Vagina (tissue), 2 donors: ENCODE results near the gene SCO2. TPM values are rescaled to one million over a fixed set of nuclear protein-coding genes. Genes with fewer than 3 reads are reported as not detected.

Experiments used
- DNase-seq, 2 donors: peaks; one replicate each; pipeline ENCODE4 v3.0.0-alpha.2; 2017; ENCODE audit errors: extremely low spot score in 2 of 2
- H3K27ac ChIP-seq: fragments of 200-600 bp; sonication (generic); one replicate; pipeline ENCODE4 v1.5.1; 2019
- H3K27me3 ChIP-seq: fragments of 200-600 bp; sonication (generic); one replicate; pipeline ENCODE4 v1.5.1; 2019
- H3K36me3 ChIP-seq, 2 donors: fragments of 200-600 bp; sonication (generic); one replicate each; pipeline ENCODE4 v1.5.1; 2017 to 2019
- H3K4me1 ChIP-seq: fragments of 200-600 bp; sonication (generic); one replicate; pipeline ENCODE4 v1.5.1; 2019
- H3K4me3 ChIP-seq, 2 donors: fragments of 200-600 bp; sonication (generic); 1 replicate in 1 of 2; 2 replicates in 1 of 2; pipeline ENCODE4 v1.5.1; 2016 to 2019
- H3K9me3 ChIP-seq: fragments of 200-600 bp; sonication (generic); one replicate; pipeline ENCODE4 v1.5.1; 2019
- CTCF ChIP-seq, 3 experiments: fragments of 450-650 bp in 2 of 3; fragments of 200-600 bp in 1 of 3; sonication (generic) in 1 of 3; IDR thresholded peaks; one replicate each; pipeline ENCODE4 v1.5.1; 2017 to 2019; ENCODE audit warnings: antibody characterized with exemption in 3 of 3, mild to moderate bottlenecking in 2 of 3, moderate library complexity in 2 of 3
- POLR2A ChIP-seq, 2 donors: fragments of 450-650 bp; IDR thresholded peaks; one replicate each; pipeline ENCODE4 v1.6.1; 2017; ENCODE audit warnings: antibody characterized with exemption in 2 of 2, mild to moderate bottlenecking in 2 of 2, moderate library complexity in 2 of 2
- POLR2AphosphoS5 ChIP-seq, 2 donors: sonication (generic); formaldehyde crosslinking; IDR thresholded peaks; one replicate each; pipeline ENCODE4 v1.9.0; 2017; ENCODE audit warnings: antibody characterized with exemption in 2 of 2, mild to moderate bottlenecking in 2 of 2, low read depth in 1 of 2; ENCODE audit not compliant: insufficient read depth in 1 of 2
- intact Hi-C: fragments of 100-400 bp; cut with DNase I; formaldehyde crosslinking; loops from one replicate; pipeline ENCODE4 v1.15.1; 2023
- total RNA-seq: library from RNA; depleted of rRNA; stranded (reverse); fragments of >200 nt; gene quantifications from one replicate; pipeline ENCODE4 v1.2.3, GENCODE V29; 2016

Gene SCO2
- total RNA-seq, 1 donor from 2014 or later, result 25.0 TPM

GRCh38 chr22:50507421-50507990, 17.9 kb downstream of the SCO2 start, which contains the start of gene LMF2:
LMF2 (minus strand) TSS chr22:50507702; CDS start chr22:50507675, 27 bp downstream.
- intact Hi-C loops, result loop anchor here (5.0 kb wide), 1 partner anchor 570 kb away; no protein-coding TSS in a partner anchor
- peak within 1 kb of the TSS; percentile 90 for H3K27ac ChIP-seq
- peaks cover 0 to 31% of the 10 kb centered on the region in 2 donors for H3K36me3 ChIP-seq
- H3K27me3 ChIP-seq, result no peaks in the 10 kb centered on the region
- DNase-seq, result no peak
- H3K9me3 ChIP-seq, result no peaks in the 10 kb centered on the region
- TF ChIP-seq POLR2AphosphoS5 (IDR thresholded peaks at IDR 0.05; ENCODE audit: insufficient read depth in 1 of 2, low read depth in 1 of 2) (peak in 1 of 2 donors; percentile 68), POLR2A (IDR thresholded peaks at IDR 0.05) (peak in 1 of 2 donors; percentile 20), CTCF (IDR thresholded peaks at IDR 0.05) (no peak)
- peak within 1 kb of the TSS; percentile 76 to 98 for H3K4me3 ChIP-seq
- H3K4me1 ChIP-seq, result peaks cover 49% of the 10 kb centered on the region

- intact Hi-C loops, result loop anchor here (5.0 kb wide), 1 partner anchor 570 kb away; no protein-coding TSS in a partner anchor
- Histone ChIP-seq H3K27ac (peak overlapping the region; percentile 90), H3K36me3 (peaks cover 0 to 31% of the 10 kb centered on the region in 2 donors), H3K4me3 (peak overlapping the region; percentile 63 to 98), H3K27me3 (no peaks in the 10 kb centered on the region), H3K9me3 (no peaks in the 10 kb centered on the region), H3K4me1 (peaks cover 49% of the 10 kb centered on the region)
- DNase-seq, result no peak
- TF ChIP-seq POLR2AphosphoS5 (IDR thresholded peaks at IDR 0.05; ENCODE audit: insufficient read depth in 1 of 2, low read depth in 1 of 2) (no peak), POLR2A (IDR thresholded peaks at IDR 0.05) (no peak), CTCF (IDR thresholded peaks at IDR 0.05) (no peak)
Observed at GRCh38 chr22:50506611-50507420, 18.6 kb downstream of the SCO2 start.

GRCh38 chr22:50505776-50506610, 19.4 kb downstream of the SCO2 start:
- TF ChIP-seq CTCF (IDR thresholded peaks at IDR 0.05), result no peak
- no peak for TF ChIP-seq POLR2AphosphoS5 (IDR thresholded peaks at IDR 0.05; ENCODE audit: insufficient read depth in 1 of 2, low read depth in 1 of 2)
- TF ChIP-seq POLR2A (IDR thresholded peaks at IDR 0.05), result no peak
- Histone ChIP-seq H3K4me1 (peaks cover 49% of the 10 kb centered on the region), H3K9me3 (no peaks in the 10 kb centered on the region), H3K27me3 (no peaks in the 10 kb centered on the region), H3K4me3 (peak overlapping the region; percentile 63 to 98), H3K36me3 (peaks cover 0 to 31% of the 10 kb centered on the region in 2 donors), H3K27ac (no peak overlapping the region)
- intact Hi-C loops, result loop anchor here (5.0 kb wide), 1 partner anchor 569 kb away; no protein-coding TSS in a partner anchor
- peak in 1 of 2 donors; percentile 87 for DNase-seq

- Histone ChIP-seq H3K4me1 (peaks cover 49% of the 10 kb centered on the region), H3K27ac (no peak overlapping the region), H3K27me3 (no peaks in the 10 kb centered on the region), H3K9me3 (no peaks in the 10 kb centered on the region), H3K36me3 (peaks cover 0 to 31% of the 10 kb centered on the region in 2 donors), H3K4me3 (no peak overlapping the region)
- intact Hi-C loops, result loop anchor here (5.0 kb wide), 1 partner anchor 568 kb away; no protein-coding TSS in a partner anchor
- TF ChIP-seq POLR2A (IDR thresholded peaks at IDR 0.05), result no peak
- TF ChIP-seq POLR2AphosphoS5 (IDR thresholded peaks at IDR 0.05; ENCODE audit: insufficient read depth in 1 of 2, low read depth in 1 of 2), result no peak
- TF ChIP-seq CTCF (IDR thresholded peaks at IDR 0.05), result no peak
- DNase-seq, result no peak
Observed at GRCh38 chr22:50505276-50505775, 20.1 kb downstream of the SCO2 start.
